ENCODE data around the gene NINL.

DNA sequence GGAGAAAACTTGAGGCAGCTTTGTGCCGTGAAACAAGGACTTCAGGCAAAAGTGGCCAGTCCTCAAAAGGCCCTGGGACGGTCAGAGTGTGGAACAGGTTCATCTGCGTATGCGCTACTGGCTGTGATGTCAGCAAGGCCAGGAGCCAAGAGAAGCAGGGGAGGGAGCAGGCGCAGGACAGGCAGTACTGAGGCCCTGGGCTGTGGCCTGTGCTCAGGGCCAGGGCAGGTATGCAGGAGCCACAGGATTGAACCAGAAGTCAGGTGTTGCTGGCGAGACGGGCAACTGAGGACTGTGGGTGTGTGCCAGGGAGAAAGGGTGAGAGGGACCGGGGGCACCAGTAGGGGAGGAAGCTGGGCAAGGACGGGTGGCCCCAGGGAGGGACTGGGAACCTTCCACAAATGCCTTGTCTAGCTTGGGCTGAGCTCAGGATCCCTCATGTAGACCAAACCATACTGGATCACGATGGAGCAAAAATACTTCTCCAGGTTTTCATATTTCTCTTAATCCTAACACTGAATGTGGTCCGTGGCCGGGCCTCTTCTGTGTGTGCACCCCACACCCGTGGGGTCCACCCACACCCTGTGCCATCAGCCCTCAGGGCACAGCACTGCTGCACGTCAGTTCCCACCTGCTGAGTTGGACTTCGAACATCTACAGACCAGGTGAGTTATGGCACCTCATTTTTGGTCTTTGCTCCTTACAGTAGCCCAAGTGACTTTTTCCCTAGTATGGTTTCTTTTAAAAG lies 131.0 kb downstream of the NINL start:
- TF ChIP-seq TEAD4 (IDR thresholded peaks at IDR 0.05; ENCODE audit: borderline replicate concordance, insufficient read depth) (no peak), TAF1 (IDR thresholded peaks at IDR 0.05; ENCODE audit: borderline replicate concordance, low read depth, low read length) (no peak), ELF1 (IDR thresholded peaks at IDR 0.05) (no peak), SMC3 (IDR thresholded peaks at IDR 0.05; ENCODE audit: low read depth, low read length) (no peak), RCOR1 (IDR thresholded peaks at IDR 0.05; ENCODE audit: low read length) (no peak), MXI1 (IDR thresholded peaks at IDR 0.05; ENCODE audit: low read depth, low read length) (no peak), RAD21 (IDR thresholded peaks at IDR 0.05; ENCODE audit: low read length) (no peak), JUND (IDR thresholded peaks at IDR 0.05) (no peak), TCF12 (IDR thresholded peaks at IDR 0.05) (no peak), EP300 (IDR thresholded peaks at IDR 0.05; ENCODE audit: borderline replicate concordance in 1 of 2, low read depth in 1 of 2, low read length in 1 of 2) (no peak)
- TF ChIP-seq, protein P1, sequence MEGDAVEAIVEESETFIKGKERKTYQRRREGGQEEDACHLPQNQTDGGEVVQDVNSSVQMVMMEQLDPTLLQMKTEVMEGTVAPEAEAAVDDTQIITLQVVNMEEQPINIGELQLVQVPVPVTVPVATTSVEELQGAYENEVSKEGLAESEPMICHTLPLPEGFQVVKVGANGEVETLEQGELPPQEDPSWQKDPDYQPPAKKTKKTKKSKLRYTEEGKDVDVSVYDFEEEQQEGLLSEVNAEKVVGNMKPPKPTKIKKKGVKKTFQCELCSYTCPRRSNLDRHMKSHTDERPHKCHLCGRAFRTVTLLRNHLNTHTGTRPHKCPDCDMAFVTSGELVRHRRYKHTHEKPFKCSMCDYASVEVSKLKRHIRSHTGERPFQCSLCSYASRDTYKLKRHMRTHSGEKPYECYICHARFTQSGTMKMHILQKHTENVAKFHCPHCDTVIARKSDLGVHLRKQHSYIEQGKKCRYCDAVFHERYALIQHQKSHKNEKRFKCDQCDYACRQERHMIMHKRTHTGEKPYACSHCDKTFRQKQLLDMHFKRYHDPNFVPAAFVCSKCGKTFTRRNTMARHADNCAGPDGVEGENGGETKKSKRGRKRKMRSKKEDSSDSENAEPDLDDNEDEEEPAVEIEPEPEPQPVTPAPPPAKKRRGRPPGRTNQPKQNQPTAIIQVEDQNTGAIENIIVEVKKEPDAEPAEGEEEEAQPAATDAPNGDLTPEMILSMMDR (IDR thresholded peaks at IDR 0.05) = no peak
- TF ChIP-seq, protein P2, sequence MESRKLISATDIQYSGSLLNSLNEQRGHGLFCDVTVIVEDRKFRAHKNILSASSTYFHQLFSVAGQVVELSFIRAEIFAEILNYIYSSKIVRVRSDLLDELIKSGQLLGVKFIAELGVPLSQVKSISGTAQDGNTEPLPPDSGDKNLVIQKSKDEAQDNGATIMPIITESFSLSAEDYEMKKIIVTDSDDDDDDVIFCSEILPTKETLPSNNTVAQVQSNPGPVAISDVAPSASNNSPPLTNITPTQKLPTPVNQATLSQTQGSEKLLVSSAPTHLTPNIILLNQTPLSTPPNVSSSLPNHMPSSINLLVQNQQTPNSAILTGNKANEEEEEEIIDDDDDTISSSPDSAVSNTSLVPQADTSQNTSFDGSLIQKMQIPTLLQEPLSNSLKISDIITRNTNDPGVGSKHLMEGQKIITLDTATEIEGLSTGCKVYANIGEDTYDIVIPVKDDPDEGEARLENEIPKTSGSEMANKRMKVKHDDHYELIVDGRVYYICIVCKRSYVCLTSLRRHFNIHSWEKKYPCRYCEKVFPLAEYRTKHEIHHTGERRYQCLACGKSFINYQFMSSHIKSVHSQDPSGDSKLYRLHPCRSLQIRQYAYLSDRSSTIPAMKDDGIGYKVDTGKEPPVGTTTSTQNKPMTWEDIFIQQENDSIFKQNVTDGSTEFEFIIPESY (IDR thresholded peaks at IDR 0.05; ENCODE audit: borderline replicate concordance, low read depth) = no peak

Data from SK-N-SH (cell line).